ENCODE results near the gene LEMD1.
"Not testable (repeated sequence)": the region's sequence is repeated elsewhere in the genome, so short reads cannot be mapped to it uniquely, and the experiment has no call there.

The LEMD1 gene

DNA sequence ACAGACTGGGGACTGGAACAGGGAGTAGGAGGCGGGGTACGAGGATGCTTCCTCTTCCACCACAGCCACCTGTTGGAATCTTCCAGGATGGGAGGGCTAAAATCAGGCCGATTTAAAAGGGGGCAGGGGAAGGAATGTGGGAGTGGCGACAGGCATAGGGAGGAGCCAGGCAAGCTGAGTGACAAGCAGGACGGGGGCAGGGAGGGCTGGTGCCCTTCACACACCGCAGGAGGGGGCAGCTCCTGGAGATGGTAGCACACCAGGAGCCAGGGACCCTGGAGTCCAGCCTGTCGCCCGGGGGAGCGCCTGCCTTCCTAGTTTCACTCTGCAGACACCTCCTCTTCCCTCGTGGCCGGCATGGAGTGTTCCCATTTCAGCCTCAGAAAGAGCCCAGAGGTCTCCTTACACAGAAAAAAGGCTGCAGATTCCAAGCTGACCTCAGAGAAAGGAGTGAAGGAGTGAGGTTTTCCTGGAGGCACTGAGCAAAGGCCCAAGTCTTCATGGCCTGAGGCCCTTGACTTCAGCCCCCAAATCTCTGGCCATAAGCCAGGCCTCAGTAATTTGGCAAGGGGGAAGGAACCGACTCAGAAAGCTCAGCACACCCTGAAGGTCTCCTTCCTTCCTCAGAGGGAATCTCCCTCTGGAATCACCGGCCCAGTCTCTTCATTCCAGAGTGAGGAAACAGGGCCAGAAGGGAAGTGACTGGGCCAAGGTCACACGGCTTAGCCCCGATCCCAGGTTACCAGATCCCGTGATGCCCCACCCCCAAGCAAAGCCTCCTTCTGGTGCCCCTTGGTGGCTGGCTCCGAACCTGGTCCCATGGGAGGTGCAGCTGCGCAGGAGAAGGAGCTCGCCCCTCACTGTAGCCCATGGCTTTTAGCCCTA, 25.8 kb upstream of the LEMD1 start:
- peak in 2 of 10 donors; percentile 77 to 82 for DNase-seq
- intact Hi-C loops (cut with DNase I): no loop called here

DNA sequence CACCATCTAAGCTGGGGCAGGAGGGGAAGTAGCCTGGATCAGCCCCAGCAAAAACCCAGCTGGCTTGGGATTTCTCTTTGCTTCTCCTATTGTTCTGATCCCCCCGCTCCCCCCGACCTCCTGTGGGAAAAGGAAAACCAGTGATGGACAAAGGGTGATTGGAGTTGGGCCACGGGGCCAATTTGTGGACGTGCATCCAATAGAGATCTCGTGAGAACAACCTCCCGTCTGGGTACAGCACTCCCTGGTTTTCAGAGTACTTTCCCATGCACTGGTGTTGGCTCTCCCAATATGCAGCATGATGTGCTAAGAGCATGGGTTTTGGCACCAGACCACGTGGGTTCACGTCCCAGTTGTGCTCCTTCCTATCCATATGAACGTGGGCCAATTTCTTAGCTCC, 25.0 kb upstream of the LEMD1 start:
- intact Hi-C loops (cut with DNase I): no loop called here
- DNase-seq: peak in 1 of 10 donors; percentile 17

DNA sequence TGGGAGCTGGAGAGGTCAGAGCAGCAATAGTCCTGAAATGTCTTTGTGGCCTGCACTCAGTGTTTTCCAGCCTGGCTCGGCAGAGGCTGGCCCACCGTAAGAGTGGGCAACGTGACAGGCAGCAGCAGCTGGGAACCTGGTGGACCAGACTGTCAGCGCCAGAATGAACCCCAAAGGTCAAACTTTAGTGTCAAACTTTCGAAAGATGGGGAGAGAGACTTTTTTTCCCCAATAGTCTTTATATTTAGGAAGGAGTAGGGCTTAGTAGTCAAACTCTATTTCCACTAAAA, 23.7 kb upstream of the LEMD1 start:
- intact Hi-C loops (cut with DNase I): no loop called here

GRCh38 chr1:205444931-205445645, 23.2 kb upstream of the LEMD1 start:
- intact Hi-C loops (cut with DNase I): no loop called here
- DNase-seq: peak; percentile 35 to 97 (median 82)

More for the DNA sequence above, 23.7 kb upstream of the LEMD1 start:
- peak in 1 of 10 donors; percentile 20 for DNase-seq

DNA sequence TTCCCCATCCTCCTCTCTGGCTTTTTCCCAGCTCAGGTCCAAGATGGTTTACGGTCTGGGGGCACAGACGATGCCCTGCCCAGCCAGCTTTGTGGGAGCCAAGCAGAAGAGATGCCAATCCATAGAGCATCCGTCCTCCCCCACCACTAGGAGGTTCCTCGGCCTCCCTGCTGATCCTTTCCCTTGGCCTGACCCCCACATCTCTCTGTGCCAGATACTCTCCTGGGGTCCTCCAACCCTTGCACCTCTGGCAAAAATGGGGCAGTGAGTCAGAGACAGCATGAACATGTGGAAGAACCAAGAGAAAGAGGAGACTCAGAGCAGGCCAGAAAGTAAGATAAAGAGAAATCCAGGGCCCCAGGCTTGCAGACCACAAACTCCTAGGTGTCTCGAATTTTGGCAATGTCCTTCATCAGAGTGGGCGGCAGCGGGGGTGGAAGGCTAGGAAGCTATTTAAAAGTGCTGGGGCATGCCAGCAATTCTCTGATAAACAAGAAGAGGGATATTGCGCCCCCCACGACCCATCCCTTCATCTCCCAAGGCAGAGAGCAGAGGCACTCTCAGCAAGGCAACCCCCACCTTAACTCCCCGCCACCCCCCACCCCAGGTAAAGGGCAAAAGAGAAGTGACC, 22.6 kb upstream of the LEMD1 start:
- intact Hi-C loops (cut with DNase I): no loop called here
- DNase-seq: peak in 2 of 10 donors; percentile 72 to 76

- intact Hi-C loops (cut with DNase I): no loop called here
- peak in 2 of 10 donors; percentile 71 to 72 for DNase-seq
Measured at GRCh38 chr1:205443585-205444299, 21.9 kb upstream of the LEMD1 start.

DNA sequence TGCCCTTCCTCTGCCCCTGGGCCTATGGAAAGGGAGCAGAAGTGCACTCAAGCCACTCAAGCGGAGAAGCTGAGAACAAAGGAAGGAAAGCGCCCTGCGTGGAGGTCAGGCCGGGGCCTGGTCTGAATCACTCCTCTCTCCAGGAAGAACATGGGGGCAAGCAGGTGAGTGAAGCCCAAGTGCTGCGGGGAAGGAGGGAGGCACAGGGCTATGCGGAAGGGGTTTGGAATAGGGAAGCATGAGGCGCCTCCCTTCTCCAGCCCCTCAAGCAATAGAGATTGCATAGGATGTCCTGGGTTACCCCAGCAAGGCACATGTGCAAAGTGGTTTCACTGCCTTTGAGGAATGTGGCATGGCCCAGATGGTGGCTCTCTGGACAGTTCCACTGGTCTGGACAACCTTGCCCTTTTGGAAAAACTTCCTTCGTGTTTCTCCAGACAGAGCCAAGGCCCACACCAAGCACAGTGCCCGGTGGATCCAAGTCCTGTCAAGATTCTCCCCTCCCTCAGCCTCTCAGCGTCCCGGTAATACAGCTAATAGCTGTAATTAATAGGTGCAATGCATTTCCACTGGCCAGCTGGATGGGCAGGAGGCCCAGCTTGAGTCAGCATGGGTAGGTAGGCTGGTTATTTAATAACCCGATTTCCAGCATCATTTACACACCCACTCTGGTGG, 20.3 kb upstream of the LEMD1 start:
- intact Hi-C loops (cut with DNase I): no loop called here
- DNase-seq: peak in 1 of 10 donors; percentile 79

DNA sequence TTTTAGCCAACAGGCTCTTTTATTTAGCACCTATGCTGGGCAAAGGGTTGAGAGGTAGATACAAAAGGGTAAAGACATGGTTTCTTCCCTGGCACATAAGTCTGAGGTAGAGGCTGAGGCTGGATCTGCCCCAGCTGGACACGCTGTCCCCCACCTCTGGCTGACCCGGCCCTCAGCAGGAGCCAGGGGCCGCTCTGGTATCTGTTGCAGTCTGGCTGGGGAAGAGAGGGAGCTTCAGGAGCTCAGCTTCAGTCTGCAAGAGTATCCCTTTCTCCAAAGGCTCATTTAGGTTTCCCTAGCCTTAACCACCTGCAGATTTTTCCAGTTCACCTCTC, 19.8 kb upstream of the LEMD1 start:
- intact Hi-C loops (cut with DNase I): no loop called here
- peak in 1 of 10 donors; percentile 53 for DNase-seq

DNA sequence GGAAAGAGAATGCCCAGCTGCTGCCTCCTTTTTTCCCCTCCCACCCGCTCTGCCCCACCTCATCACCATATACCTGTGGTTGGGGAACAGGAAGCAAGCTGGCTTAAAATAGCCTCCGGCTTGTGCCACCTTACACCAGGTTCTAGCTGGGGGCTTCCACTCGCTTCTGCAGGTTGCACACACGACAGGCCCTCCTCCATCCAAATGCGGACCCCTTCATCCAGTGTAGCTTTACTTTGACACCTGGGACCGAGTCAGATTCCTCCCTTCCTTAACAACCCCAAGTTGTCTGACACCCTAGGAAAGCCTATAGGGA, 19.4 kb upstream of the LEMD1 start:
- intact Hi-C loops (cut with DNase I): no loop called here
- DNase-seq: peak in 1 of 10 donors; percentile 47

- peak in 2 of 10 donors; percentile 66 to 92 for DNase-seq
- intact Hi-C loops (cut with DNase I): no loop called here
Measured at GRCh38 chr1:205440476-205441317, 18.8 kb upstream of the LEMD1 start.

DNA sequence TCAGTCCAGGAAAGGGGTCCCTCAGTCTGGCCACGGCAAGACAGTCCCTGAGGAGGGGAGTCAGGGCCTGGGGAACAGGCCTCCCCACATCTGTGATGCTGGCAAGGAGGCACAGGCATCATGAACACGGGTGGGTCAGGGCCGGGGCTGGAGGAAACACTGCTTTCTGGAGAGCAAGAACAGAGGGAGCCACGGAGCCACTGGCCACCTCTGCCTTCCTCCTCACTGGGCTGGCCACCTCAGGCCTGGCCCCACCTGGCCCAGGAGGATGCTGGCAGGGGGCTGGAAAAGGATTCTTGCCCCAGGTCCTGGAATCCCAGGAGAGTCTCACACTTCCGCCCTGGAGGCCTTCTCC, 18.2 kb upstream of the LEMD1 start:
- DNase-seq: no peak
- intact Hi-C loops (cut with DNase I): no loop called here

DNA sequence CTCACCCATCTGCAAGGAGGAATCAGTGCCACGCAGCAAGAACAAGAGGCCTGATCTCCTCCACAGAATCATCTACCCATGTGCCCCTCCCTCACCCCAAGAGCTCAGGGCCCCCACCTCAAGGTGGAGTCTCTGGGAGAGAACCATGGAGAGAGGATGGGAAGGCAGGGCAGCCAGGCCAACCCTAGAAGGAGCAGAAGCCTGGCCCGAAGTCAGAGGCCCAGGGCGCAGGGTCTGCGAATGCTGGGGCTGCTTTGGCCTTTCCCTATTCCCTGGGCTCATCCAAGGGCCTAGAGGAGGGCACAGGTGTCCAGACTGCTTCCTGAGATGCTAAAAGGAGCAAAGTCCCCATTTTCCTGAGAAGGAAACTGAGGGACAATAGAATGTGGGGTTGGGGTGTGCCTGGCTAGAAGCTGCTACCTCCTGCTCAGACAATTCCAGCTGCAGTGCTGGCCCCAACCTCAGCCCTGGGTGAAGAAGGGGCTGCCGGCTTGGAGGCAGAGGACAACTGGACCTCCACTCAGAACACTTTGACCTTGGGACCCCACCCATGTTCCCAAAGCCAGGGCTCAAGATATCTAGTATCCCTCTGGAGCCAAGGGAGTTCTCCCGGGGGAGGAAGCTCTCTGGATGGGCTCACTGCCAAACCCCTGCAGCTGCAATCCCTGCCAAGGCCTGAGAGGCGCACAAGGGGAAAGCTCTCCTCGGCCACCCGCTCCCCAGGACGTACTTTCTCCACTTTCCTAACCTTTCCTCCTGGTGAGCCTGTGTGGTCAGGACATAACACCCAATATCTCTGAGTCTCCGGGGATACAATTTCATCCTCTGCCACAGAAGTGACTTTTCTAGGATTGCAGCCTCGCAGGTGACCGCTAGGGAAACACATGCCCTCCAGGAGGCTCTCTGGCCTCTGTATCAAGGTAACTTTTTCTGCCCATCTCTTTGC, 16.6 kb upstream of the LEMD1 start:
- peak; percentile 64 to 97 (median 82) for DNase-seq
- intact Hi-C loops (cut with DNase I): no loop called here

GRCh38 chr1:205437570-205437969, 15.7 kb upstream of the LEMD1 start:
- peak in 1 of 10 donors; percentile 24 for DNase-seq
- intact Hi-C loops (cut with DNase I): no loop called here

- intact Hi-C loops (cut with DNase I): no loop called here
- peak in 2 of 10 donors; percentile 47 to 72 for DNase-seq
Measured at GRCh38 chr1:205436776-205437410, 15.0 kb upstream of the LEMD1 start.

GRCh38 chr1:205435578-205436573, 14.0 kb upstream of the LEMD1 start:
- peak in 6 of 10 donors; percentile 40 to 93 (median 66) for DNase-seq
- intact Hi-C loops (cut with DNase I): no loop called here

DNA sequence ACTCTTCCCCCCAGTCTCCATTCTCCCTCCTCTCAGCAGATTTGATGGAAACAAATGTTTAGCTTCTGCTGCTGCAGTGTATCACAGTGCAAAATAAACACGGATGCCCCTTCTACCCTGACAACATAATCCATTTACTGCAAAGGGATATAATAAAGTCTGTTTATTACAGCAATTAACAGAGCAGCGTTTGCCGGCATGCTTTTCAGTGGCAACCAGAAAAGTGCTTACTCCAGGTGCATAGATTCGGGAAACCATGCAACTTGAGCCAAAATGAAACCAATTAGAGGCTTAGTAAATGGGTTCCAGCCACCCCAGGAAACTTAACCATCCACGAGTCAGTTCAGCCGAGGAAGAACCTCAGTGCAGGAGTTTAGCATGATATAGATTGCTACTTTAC, 12.9 kb upstream of the LEMD1 start:
- peak in 1 of 10 donors; percentile 33 for DNase-seq
- intact Hi-C loops (cut with DNase I): loop anchor here (5.0 kb wide), 1 partner anchor 97 kb away; no protein-coding TSS in a partner anchor

- intact Hi-C loops (cut with DNase I): loop anchor here (5.0 kb wide), 1 partner anchor 95 kb away; no protein-coding TSS in a partner anchor
- not testable (repeated sequence) for DNase-seq
Measured at GRCh38 chr1:205432692-205433091, 10.8 kb upstream of the LEMD1 start.

Measured in posterior cingulate gyrus (tissue), 11 donors.